Measurements from ENCODE around the gene ABCB1. TPM values are rescaled to one million over a fixed set of nuclear protein-coding genes. Genes with fewer than 3 reads are reported as not detected.

The ABCB1 gene
- total RNA-seq, 6 donors from 2014 or later: 2.2 to 14.1 (median 4.1) TPM

DNA sequence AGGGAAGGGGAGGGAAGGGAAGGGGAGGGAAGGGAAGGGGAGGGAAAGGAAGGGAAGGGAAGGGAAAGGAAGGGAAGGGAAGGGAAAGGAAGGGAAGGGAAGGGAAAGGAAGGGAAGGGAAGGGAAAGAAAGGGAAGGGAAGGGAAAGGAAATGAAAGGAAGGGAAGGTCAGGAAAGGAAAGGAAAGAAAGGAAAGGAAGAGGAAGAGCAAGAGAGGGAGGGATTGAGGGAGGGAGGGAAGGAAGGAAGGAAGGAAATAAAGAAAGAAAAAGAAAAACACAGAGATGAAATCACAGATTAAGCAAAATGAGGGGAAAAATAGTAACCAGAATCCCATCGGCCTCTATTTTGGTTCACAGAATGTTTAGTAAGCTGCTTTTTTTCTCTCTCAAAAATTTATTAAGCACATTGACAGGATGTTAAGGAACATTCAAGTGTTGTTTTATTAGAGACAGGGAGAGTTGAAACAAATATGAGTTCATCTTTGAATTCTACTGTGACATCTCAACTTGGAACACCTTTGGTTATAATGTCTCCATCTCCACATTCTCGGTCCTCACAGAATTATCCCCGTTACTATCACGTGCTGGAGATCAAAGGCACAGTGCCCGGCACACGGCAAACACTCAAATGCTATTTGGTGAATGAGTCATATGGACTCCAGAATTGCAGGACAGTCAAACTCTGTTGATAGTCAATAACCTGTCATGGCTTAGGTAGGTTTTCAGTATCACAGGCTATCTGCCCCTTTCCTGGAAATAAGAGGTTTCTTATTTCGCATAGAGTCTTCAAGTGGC is 52.4 kb downstream of the ABCB1 start:
- TF ChIP-seq, protein P1, sequence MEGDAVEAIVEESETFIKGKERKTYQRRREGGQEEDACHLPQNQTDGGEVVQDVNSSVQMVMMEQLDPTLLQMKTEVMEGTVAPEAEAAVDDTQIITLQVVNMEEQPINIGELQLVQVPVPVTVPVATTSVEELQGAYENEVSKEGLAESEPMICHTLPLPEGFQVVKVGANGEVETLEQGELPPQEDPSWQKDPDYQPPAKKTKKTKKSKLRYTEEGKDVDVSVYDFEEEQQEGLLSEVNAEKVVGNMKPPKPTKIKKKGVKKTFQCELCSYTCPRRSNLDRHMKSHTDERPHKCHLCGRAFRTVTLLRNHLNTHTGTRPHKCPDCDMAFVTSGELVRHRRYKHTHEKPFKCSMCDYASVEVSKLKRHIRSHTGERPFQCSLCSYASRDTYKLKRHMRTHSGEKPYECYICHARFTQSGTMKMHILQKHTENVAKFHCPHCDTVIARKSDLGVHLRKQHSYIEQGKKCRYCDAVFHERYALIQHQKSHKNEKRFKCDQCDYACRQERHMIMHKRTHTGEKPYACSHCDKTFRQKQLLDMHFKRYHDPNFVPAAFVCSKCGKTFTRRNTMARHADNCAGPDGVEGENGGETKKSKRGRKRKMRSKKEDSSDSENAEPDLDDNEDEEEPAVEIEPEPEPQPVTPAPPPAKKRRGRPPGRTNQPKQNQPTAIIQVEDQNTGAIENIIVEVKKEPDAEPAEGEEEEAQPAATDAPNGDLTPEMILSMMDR (IDR thresholded peaks at IDR 0.05): no peak
- TF ChIP-seq EP300 (IDR thresholded peaks at IDR 0.05): no peak
- TF ChIP-seq POLR2A (IDR thresholded peaks at IDR 0.05): no peak
- TF ChIP-seq POLR2AphosphoS5 (IDR thresholded peaks at IDR 0.05): no peak
- Histone ChIP-seq H3K27me3 (no peaks in the 10 kb centered on the region), H3K4me1 (no peaks in the 10 kb centered on the region), H3K27ac (no peak overlapping the region), H3K9me3 (no peaks in the 10 kb centered on the region), H3K4me3 (no peak overlapping the region), H3K36me3 (no peaks in the 10 kb centered on the region)
- ATAC-seq (ENCODE audit: low FRiP score in 2 of 2) (no peak), DNase-seq (no peak)
- WGBS, 2 donors: 81 to 83% methylated on average over 7 of the region's 7 CpGs

DNA sequence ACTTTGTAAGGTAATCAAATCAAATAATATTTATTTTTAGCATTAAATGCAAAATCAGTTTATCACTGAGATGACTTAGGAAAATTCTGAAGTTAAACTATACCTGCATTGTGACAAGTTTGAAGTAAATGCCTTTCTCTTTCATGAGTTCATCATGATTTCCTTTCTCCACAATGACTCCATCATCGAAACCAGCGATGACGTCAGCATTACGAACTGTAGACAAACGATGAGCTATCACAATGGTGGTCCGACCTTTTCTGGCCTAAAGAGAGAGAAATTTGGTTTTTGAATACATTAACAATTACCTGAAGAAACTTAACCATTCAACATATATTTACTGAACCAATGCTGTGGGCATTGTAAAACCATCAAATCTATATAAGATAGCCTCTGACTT is 54.9 kb downstream of the ABCB1 start:
- H3K27me3 ChIP-seq: no peaks in the 10 kb centered on the region
- no peaks in the 10 kb centered on the region for H3K36me3 ChIP-seq
- H3K4me1 ChIP-seq: no peaks in the 10 kb centered on the region
- 92 to 95% methylated on average over 6 of the region's 6 CpGs for WGBS, 2 donors
- ATAC-seq (ENCODE audit: low FRiP score in 2 of 2) (no peak), DNase-seq (no peak)
- no peak overlapping the region for H3K27ac ChIP-seq
- TF ChIP-seq, protein P1 (IDR thresholded peaks at IDR 0.05): no peak
- TF ChIP-seq POLR2AphosphoS5 (IDR thresholded peaks at IDR 0.05) (no peak), POLR2A (IDR thresholded peaks at IDR 0.05) (no peak), EP300 (IDR thresholded peaks at IDR 0.05) (no peak)
- H3K9me3 ChIP-seq: no peaks in the 10 kb centered on the region
- no peak overlapping the region for H3K4me3 ChIP-seq

DNA sequence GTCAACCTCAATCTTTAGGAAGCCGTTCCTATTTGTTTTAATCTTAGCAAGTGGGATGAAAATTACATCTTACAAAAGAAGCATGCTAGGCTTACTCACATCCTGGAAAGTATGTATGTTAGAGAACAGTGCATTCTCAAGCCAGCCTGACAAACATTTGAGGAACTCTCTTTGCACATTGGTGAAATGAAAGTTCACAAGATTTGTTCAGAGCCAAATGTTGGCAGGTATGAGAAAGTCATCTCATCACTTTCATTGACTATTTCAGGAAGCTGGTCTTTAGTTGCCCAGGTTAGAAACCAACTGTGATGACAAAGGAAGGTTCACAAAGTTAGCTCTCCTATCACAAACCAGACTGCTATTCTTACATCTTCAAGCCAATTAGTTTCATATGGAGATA is 57.1 kb downstream of the ABCB1 start:
- Histone ChIP-seq H3K36me3 (no peaks in the 10 kb centered on the region), H3K9me3 (no peaks in the 10 kb centered on the region), H3K4me1 (no peaks in the 10 kb centered on the region), H3K4me3 (no peak overlapping the region), H3K27me3 (no peaks in the 10 kb centered on the region), H3K27ac (no peak overlapping the region)
- TF ChIP-seq, protein P1 (IDR thresholded peaks at IDR 0.05): no peak
- TF ChIP-seq POLR2AphosphoS5 (IDR thresholded peaks at IDR 0.05): no peak
- no peak for TF ChIP-seq EP300 (IDR thresholded peaks at IDR 0.05)
- no peak for TF ChIP-seq POLR2A (IDR thresholded peaks at IDR 0.05)
- 59 to 79% methylated on average over 1 of the region's 1 CpG for WGBS, 2 donors
- no peak for ATAC-seq (ENCODE audit: low FRiP score in 2 of 2)
- no peak for DNase-seq

DNA sequence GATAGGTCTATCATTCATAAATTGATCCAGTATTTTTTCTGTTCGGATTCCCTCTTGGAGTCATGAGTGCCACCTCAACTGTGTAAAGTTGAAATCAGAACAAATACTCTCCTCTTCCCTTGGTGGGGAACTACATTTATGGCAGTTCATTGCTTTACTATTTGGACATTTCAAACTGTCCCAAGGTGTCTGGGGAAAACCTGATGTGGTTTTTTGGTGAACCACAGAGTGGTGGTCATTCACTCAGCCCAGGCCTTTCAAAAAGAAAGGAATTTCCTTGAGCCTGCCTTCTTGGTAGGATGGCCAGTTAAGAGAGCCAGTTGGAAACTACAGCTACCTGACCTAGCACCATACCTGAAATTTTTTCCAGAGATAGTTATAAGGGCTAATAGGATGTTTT is 59.0 kb downstream of the ABCB1 start:
- ATAC-seq (ENCODE audit: low FRiP score in 2 of 2) (no peak), DNase-seq (no peak)
- Histone ChIP-seq H3K4me3 (no peak overlapping the region), H3K4me1 (no peaks in the 10 kb centered on the region), H3K27me3 (no peaks in the 10 kb centered on the region), H3K36me3 (no peaks in the 10 kb centered on the region), H3K9me3 (no peaks in the 10 kb centered on the region), H3K27ac (no peak overlapping the region)
- TF ChIP-seq EP300 (IDR thresholded peaks at IDR 0.05) (no peak), POLR2AphosphoS5 (IDR thresholded peaks at IDR 0.05) (no peak), POLR2A (IDR thresholded peaks at IDR 0.05) (no peak)
- TF ChIP-seq, protein P1 (IDR thresholded peaks at IDR 0.05): no peak
- WGBS, 2 donors: 90 to 92% methylated on average over 1 of the region's 1 CpG

DNA sequence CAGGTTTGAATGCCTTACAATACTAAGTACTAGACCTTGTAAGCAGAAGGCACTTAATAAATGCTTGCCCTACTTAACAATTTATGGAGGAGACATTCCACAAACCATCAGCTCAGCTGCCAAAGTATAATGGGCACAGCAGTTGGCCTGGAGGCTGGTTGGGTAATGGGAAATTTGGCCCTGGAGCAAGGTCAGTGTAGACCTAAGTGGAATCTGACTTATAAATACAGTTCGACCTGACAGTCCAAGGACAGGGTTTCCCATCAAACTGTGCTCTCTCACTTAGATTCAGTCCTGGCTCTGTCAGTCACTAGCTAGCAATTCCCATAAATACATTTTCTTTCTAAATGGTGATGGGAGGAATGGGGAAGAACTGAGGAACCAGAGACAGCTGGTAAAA is 62.6 kb downstream of the ABCB1 start:
- no peaks in the 10 kb centered on the region for H3K9me3 ChIP-seq
- TF ChIP-seq POLR2AphosphoS5 (IDR thresholded peaks at IDR 0.05): no peak
- no peak for TF ChIP-seq POLR2A (IDR thresholded peaks at IDR 0.05)
- TF ChIP-seq EP300 (IDR thresholded peaks at IDR 0.05): no peak
- TF ChIP-seq, protein P1 (IDR thresholded peaks at IDR 0.05): no peak
- 76 to 100% methylated on average over 1 of the region's 1 CpG for WGBS, 2 donors

More for the DNA sequence above, 62.6 kb downstream of the ABCB1 start:
- no peaks in the 10 kb centered on the region for H3K36me3 ChIP-seq
- no peak overlapping the region for H3K27ac ChIP-seq
- no peaks in the 10 kb centered on the region for H3K27me3 ChIP-seq
- no peak overlapping the region for H3K4me3 ChIP-seq
- DNase-seq: no peak
- no peak for ATAC-seq (ENCODE audit: low FRiP score in 2 of 2)
- no peaks in the 10 kb centered on the region for H3K4me1 ChIP-seq
